ENCODE data around the gene RPRML.

DNA sequence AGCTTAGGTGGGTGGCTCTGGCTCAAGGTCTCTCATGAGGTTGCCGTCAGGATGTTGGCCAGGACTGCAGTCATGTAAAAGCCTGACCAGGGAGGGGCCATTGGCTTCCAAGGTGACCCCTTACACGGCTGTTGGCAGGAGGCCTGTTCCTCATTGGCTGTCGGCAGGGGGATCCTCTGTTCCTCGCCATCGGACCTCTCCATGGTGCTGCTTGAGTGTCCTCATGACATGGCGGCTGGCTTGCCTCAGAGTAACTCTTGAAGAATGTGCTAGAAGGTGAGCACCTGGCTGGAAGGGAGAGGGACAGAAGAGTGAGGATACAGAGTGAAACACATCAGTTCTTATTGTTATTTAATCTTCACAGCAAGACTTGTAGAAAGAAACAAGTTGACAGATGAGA lies 4.7 kb upstream of the RPRML start:
- TF ChIP-seq, protein P1, sequence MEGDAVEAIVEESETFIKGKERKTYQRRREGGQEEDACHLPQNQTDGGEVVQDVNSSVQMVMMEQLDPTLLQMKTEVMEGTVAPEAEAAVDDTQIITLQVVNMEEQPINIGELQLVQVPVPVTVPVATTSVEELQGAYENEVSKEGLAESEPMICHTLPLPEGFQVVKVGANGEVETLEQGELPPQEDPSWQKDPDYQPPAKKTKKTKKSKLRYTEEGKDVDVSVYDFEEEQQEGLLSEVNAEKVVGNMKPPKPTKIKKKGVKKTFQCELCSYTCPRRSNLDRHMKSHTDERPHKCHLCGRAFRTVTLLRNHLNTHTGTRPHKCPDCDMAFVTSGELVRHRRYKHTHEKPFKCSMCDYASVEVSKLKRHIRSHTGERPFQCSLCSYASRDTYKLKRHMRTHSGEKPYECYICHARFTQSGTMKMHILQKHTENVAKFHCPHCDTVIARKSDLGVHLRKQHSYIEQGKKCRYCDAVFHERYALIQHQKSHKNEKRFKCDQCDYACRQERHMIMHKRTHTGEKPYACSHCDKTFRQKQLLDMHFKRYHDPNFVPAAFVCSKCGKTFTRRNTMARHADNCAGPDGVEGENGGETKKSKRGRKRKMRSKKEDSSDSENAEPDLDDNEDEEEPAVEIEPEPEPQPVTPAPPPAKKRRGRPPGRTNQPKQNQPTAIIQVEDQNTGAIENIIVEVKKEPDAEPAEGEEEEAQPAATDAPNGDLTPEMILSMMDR (IDR thresholded peaks at IDR 0.05; ENCODE audit: low read length): no peak
- TF ChIP-seq EZH2phosphoT487 (IDR thresholded peaks at IDR 0.05; ENCODE audit: low read length): no peak
